KMS-11 (cell line): ENCODE measurements around the gene LRRC37B.

Experiments used
- H2AFZ ChIP-seq: fragments of 200-600 bp; sonication (generic); 2 replicates; pipeline ENCODE4 v1.6.1; 2016; ENCODE audit warnings: antibody characterized with exemption, mixed run types, low read depth
- H3K27ac ChIP-seq: fragments of 200-600 bp; sonication (generic); 2 replicates; pipeline ENCODE4 v1.6.1; 2016; ENCODE audit warnings: mild to moderate bottlenecking, mixed run types
- H3K27me3 ChIP-seq: fragments of 200-600 bp; sonication (generic); 2 replicates; pipeline ENCODE4 v1.6.1; 2017; ENCODE audit warnings: mild to moderate bottlenecking, low read depth, mixed run types, moderate library complexity; ENCODE audit not compliant: insufficient read depth
- H3K36me3 ChIP-seq: fragments of 200-600 bp; sonication (generic); 2 replicates; pipeline ENCODE4 v1.6.1; 2017; ENCODE audit warnings: mild to moderate bottlenecking, mixed run types; ENCODE audit not compliant: insufficient read depth
- H3K4me1 ChIP-seq: fragments of 200-600 bp; sonication (generic); 2 replicates; pipeline ENCODE4 v1.6.1; 2016; ENCODE audit warnings: mild to moderate bottlenecking, low read depth, mixed run types; ENCODE audit not compliant: poor library complexity, severe bottlenecking
- H3K4me2 ChIP-seq: fragments of 200-600 bp; sonication (generic); 2 replicates; pipeline ENCODE4 v1.7.0; 2016; ENCODE audit warnings: mild to moderate bottlenecking, mixed run types
- H3K4me3 ChIP-seq: fragments of 200-600 bp; sonication (generic); IDR thresholded peaks from 2 replicates; pipeline ENCODE4 v1.6.1; 2017; ENCODE audit warnings: low read depth, low read length, mixed read lengths; ENCODE audit not compliant: insufficient read depth
- H3K79me2 ChIP-seq: fragments of 200-600 bp; sonication (generic); 2 replicates; pipeline ENCODE4 v1.6.1; 2016; ENCODE audit warnings: low read depth, mixed run types; ENCODE audit not compliant: insufficient read depth
- H3K9ac ChIP-seq: fragments of 200-600 bp; sonication (generic); 2 replicates; pipeline ENCODE4 v1.6.1; 2016; ENCODE audit warnings: mild to moderate bottlenecking, mixed run types
- H4K20me1 ChIP-seq: fragments of 200-600 bp; sonication (generic); 2 replicates; pipeline ENCODE4 v1.6.1; 2016; ENCODE audit warnings: mild to moderate bottlenecking, mixed run types; ENCODE audit not compliant: insufficient read depth
- CTCF ChIP-seq: fragments of 200-600 bp; sonication (generic); conservative IDR thresholded peaks from 2 replicates; pipeline ENCODE4 v1.6.1; 2017; ENCODE audit warnings: low read depth, mild to moderate bottlenecking, antibody characterized with exemption, low read length, moderate library complexity, mixed read lengths

Gene LRRC37B

GRCh38 chr17:32015245-32016013 is 8.2 kb downstream of the LRRC37B start:
- H3K4me3 ChIP-seq = no peak overlapping the region

GRCh38 chr17:32016231-32016630 is 9.0 kb downstream of the LRRC37B start:
- Histone ChIP-seq H3K36me3 (no peaks in the 10 kb centered on the region), H3K4me3 (no peak overlapping the region), H3K4me1 (no peaks in the 10 kb centered on the region), H4K20me1 (no peaks in the 10 kb centered on the region), H3K79me2 (0 out of 2 replicates have a peak, but pooled peaks cover 5% of the 10 kb centered on the region), H3K27me3 (no peaks in the 10 kb centered on the region), H3K9ac (no peak overlapping the region), H3K27ac (no peak overlapping the region), H3K4me2 (no peak overlapping the region), H2AFZ (no peak overlapping the region)
- TF ChIP-seq CTCF = no peak

More at GRCh38 chr17:32015245-32016013, 8.2 kb downstream of the LRRC37B start:
- Histone ChIP-seq H3K79me2 (0 out of 2 replicates have a peak, but pooled peaks cover 5% of the 10 kb centered on the region), H3K9ac (no peak overlapping the region), H2AFZ (no peak overlapping the region), H3K27me3 (no peaks in the 10 kb centered on the region), H3K4me1 (no peaks in the 10 kb centered on the region), H3K4me2 (no peak overlapping the region), H3K36me3 (no peaks in the 10 kb centered on the region), H3K27ac (no peak overlapping the region), H4K20me1 (no peaks in the 10 kb centered on the region)
- TF ChIP-seq CTCF = no peak

- Histone ChIP-seq H3K4me1 (no peaks in the 10 kb centered on the region), H3K27me3 (no peaks in the 10 kb centered on the region), H2AFZ (no peak overlapping the region), H3K79me2 (no peaks in the 10 kb centered on the region), H3K36me3 (no peaks in the 10 kb centered on the region), H3K4me3 (no peak overlapping the region), H3K9ac (no peak overlapping the region), H3K27ac (no peak overlapping the region), H4K20me1 (no peaks in the 10 kb centered on the region), H3K4me2 (no peak overlapping the region)
- no peak for TF ChIP-seq CTCF
These were observed 12.0 kb downstream of the LRRC37B start for GRCh38 chr17:32019228-32019627.

- no peak overlapping the region for H3K27ac ChIP-seq
- H3K79me2 ChIP-seq = no peaks in the 10 kb centered on the region
- H3K9ac ChIP-seq = no peak overlapping the region
- no peaks in the 10 kb centered on the region for H3K4me1 ChIP-seq
- TF ChIP-seq CTCF = no peak
- H3K4me3 ChIP-seq = no peak overlapping the region
- H4K20me1 ChIP-seq = no peaks in the 10 kb centered on the region
- H3K4me2 ChIP-seq = no peak overlapping the region
- no peaks in the 10 kb centered on the region for H3K27me3 ChIP-seq
- no peak overlapping the region for H2AFZ ChIP-seq
- no peaks in the 10 kb centered on the region for H3K36me3 ChIP-seq
These were observed 13.9 kb downstream of the LRRC37B start for GRCh38 chr17:32020943-32021614.
